NCI-H128 (cell line): ENCODE results near the gene HMGCL.
"Not testable (repeated sequence)": the region's sequence is repeated elsewhere in the genome, so short reads cannot be mapped to it uniquely, and the experiment has no call there.

Source experiments
- DNase-seq: peaks from one replicate; lab custom pipeline; 2025; ENCODE audit not compliant: unreplicated experiment; lab: John Stamatoyannopoulos, UW

The HMGCL gene

GRCh38 chr1:23827717-23828116 is 2.5 kb upstream of the HMGCL start:
- DNase-seq, result no peak

DNA sequence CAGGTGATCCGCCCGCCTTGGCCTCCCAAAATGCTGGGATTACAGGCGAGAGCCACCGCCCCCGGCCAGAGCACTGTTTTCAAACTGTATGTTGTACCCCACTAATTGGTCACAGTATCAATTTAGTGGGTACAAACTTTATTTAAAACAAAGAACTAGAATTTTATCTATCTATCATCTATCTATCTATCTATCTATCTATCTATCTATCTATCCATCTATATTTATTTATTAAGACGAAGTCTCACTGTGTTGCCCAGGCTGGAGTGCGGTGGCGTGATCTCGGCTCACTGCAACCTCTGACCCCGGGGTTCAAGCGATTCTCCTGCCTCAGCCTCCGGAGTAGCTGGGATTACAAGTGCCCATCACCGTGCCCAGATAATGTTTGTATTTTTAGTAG is 1.4 kb upstream of the HMGCL start:
- DNase-seq, result not testable (repeated sequence)

DNA sequence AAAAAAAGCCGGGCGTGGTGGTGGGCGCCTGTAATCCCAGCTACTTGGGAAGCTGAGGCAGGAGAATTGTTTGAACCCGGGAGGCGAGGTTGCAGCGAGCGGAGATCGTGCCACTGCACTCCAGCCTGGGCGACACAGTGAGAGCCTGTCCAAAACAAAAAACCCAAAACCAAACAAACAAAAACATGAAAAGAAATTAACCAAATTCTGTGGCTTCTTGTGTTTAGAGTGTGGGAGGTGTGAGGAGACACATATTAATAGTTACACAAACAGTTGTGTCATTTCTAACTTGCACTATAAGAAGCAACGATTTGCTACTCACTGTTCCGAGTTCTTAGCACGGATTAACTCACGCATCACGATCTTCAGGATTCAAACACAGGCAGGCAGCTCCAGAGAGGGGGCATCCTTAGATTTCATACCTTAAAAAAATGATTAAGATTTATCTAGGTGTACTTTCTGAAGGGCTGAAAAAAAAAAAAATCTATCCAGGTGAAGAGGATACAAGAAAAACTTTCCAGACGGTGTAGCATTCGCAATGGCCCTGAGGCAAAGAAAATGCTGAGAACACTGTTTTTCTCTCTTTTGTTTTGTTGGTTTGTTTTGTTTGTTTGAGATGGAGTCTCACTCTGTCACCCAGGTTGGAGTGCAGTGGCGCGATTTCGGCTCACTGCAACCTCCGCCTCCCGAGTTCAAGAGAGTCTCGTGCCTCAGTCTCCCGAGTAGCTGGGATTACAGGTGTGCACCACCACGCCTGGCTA is 713 bp upstream of the HMGCL start:
- DNase-seq, result no peak

- DNase-seq, result no peak
Measured at GRCh38 chr1:23824711-23825075, 536 bp downstream of the HMGCL start.

- DNase-seq, result no peak
Measured at GRCh38 chr1:23823767-23824166, 1.5 kb downstream of the HMGCL start.

GRCh38 chr1:23817633-23818032 is 7.6 kb downstream of the HMGCL start:
- DNase-seq, result no peak

GRCh38 chr1:23816906-23817305 is 8.3 kb downstream of the HMGCL start:
- DNase-seq, result no peak

DNA sequence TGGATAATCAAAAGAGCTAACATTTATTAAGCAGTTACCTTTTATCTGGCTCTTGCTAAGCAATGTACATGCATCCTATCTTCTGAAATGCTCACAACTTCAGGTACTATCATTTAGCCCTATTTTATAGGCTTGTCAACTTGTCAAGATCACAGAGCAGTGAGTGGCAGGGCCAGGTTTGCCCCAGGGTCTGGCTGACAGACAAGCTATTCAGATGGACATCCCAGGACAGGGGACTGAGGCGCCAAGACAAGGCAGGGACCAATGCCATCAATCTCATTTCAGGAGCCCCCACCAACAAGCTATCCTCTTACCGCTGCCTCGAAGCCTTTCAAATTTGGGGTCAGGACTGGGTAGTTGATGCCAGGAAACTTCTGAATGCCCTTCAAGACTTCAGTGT is 8.9 kb downstream of the HMGCL start:
- DNase-seq, result no peak

GRCh38 chr1:23814016-23814415 is 11.2 kb downstream of the HMGCL start:
- DNase-seq, result no peak

DNA sequence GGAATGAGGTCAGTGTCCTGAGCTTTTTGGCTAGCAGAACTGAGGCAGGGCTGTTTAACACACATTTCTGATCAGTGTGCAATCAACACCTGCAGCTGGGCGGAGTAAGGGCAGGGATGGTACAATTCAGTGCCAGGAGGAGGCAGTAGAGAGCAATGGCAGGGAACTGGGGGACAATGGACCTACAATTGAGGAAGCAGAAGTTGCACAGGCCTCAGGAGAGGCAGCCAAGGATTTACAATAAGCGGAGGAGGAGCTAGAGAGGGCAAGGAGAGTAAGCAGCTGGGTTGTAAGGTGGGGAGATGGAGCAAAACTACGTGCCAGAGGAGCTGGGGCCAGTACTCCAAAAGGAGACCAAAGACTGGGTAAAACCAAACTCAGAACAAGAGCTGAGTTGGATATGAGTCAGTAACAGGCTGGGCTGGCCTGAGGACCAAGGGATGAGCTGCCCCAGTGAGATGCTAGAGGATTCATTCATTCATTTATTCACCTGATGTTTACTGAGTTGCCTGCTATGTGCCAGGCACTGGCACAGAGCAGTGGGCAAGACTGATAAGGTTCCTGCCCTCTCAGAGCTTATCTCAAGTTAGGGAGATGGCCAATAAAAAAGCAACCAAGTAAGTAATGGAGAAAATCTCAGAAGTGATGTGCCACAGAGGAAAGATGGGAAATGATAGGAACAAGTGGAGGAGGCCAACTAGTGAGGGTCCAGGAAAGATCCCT is 14.2 kb downstream of the HMGCL start:
- no peak for DNase-seq

DNA sequence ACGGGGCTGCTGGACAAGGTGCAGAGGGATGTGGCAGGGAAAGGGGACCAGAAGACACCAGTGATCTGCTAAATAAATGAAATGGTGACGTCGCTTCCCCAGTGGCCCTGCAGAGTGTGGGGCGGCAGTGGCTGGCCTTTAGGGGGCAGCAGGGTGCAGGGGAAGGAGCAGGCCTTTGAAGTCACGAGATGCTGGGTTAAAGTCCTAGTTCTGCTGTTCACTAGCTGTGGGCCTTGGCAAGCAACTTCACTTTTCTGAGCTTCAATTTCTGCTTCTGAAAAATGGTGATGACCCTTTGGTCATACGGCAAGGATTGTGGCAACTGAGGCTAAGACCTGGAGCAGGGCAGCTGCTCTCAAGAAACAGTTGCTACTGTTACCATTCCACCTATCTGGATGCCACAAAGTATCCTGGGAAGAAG is 15.5 kb downstream of the HMGCL start:
- peak; percentile 27 for DNase-seq

DNA sequence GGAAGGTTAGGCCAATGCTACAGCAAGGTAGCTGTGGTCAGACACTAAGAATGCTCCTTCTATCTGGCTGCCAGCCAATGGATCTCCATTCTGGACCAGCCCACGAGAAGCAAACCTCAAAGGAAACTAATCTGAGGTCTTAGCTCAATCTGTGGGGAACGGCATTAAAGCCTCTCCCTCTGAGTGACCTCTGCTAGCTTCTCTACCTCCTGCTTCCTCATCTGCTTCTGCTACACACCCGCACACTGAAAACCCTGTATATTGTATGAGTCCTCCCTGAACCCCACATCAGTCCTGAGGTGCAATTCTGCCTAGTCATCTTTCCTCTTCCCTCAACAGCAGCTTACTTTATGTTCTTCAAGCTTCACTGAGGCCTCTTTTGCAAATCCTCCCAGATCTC is 17.8 kb downstream of the HMGCL start:
- DNase-seq, result no peak

DNA sequence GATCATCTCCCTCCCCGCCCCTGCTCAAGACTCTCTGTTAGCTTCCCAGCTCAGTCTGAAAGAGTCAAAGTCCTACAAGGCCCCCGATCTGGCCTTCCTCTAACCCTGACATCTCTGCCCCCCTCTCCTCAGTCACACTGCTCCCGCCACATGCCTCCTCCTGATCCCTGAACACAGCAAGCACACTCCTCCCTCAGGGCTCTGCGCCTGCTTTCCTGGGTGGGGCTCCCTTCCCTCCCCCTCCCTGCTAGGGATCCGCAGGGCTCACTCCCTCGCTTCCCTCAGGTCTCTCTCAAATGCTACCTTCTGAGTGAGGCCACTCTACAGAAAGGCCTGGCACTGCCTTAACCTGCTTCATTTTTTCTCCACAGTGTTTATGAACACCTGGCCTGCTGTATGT is 18.9 kb downstream of the HMGCL start:
- DNase-seq, result no peak

- DNase-seq, result no peak
Measured at GRCh38 chr1:23805025-23805424, 20.2 kb downstream of the HMGCL start.

- no peak for DNase-seq
Measured at GRCh38 chr1:23804183-23804835, 20.9 kb downstream of the HMGCL start.

DNA sequence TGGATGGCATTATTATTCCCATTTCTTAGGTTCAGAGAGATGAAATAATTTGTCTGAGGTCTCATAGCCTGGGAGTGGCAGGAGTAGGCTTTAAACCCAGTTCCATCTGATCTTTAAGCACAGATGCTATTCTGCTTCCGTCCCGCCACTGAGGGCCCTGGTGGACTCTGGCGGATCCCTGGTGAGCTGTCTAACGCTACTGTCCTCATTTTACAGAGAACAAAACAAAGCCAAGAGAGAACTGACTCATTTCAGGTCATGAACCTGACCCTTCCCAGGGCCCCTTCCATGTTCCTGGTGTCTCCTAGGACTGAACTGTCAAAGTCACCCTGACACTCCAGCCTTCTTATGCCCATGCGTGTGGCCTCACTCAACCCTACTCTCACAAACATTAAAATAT is 21.6 kb downstream of the HMGCL start:
- DNase-seq, result no peak

- DNase-seq, result not testable (repeated sequence)
Measured at GRCh38 chr1:23802809-23803342, 22.4 kb downstream of the HMGCL start.

DNA sequence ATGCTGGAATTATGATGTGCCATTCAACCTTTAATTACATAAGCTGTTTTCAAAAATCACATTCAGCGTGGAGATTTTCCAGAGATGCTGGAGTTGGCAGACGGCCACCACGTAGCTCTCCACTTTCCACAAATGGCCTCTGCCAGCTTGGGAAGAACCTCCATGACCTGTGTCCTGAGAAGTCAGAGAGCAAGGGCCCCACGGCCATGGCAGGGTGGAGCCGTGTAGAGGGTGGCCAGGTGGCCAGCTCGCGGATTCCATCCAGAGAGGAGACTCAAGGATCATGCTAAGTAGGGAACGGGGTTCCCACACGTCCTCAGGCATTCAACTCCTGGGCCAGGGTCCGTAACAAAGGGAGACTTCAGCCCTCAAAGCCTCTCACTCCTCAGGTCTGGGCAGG is 23.4 kb downstream of the HMGCL start:
- no peak for DNase-seq

DNA sequence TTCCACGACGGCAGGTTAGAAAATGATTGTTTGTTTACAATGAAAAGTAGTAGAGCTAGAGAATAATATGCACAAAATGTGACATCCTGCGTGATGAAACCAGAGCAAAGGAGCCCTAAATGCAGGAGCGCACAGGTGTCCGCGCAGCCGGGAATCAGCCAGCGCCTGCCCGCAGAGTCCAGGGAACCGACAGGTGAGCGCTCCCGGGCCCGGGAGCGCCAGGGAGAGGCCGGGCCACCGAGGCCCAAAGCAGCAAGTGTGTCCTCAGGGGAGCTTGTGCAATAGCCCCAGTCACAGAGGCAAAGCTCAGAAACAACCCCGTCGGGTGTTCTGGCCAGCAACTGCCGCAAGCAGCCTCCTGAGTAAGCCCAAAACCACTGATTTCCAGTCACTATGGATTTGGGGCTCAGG is 23.9 kb downstream of the HMGCL start:
- DNase-seq, result no peak

DNA sequence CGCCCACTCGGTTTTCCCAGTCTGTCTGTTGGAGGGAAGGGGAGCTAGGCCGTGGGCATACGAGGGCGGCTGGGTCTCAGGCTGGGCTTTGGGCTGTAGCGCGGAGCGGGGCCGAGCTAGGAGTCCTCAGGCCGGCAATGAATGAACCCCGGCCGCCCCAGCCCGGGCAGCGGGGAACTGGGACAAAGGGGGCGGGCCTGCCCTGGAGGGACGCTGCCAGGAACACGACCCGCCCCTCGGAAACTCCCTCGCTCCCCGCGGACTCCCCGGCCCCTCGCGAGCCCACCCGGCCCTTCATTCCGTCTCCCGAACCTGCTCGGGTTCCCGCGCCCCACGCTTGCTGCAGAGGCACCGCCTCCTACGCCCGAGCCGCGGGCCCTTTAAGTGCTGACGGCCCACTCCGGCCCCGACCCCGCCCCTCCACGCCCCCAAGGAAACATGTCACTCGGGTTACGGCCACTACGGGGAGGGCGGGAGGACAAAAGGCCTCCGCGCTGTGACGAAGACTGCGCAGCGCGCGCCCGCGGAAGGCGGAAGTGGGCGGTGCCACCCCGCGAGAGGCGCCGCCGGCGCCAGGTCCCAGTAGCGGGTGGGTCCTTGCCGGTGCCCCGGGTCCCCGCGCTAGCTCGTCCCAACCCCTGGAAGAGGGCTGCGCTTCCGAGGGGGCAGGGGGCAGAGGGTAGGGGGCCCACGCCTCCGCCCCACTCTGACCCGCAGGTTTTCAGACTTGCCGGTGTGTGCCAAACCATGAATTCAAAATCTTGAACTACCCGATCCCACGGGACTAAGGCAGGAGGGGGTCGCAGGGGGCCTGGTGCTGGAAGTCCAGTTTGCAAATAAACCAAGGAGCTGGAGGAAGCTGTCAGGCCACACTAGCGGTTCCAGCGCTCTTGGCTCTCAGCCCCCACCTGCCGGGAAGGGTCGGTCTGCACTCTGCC is 24.6 kb downstream of the HMGCL start, which contains the start of gene GALE:
Gene GALE (minus strand): TSS at position 355 of the 938 bp plus-strand sequence. CDS start 1,747 bp downstream, outside the sequence.
- DNase-seq, result peak; percentile 90
